Measurements from ENCODE around the gene KCNH2.
"Not testable (repeated sequence)": the region's sequence is repeated elsewhere in the genome, so short reads cannot be mapped to it uniquely, and the experiment has no call there.

The KCNH2 gene, protein sequence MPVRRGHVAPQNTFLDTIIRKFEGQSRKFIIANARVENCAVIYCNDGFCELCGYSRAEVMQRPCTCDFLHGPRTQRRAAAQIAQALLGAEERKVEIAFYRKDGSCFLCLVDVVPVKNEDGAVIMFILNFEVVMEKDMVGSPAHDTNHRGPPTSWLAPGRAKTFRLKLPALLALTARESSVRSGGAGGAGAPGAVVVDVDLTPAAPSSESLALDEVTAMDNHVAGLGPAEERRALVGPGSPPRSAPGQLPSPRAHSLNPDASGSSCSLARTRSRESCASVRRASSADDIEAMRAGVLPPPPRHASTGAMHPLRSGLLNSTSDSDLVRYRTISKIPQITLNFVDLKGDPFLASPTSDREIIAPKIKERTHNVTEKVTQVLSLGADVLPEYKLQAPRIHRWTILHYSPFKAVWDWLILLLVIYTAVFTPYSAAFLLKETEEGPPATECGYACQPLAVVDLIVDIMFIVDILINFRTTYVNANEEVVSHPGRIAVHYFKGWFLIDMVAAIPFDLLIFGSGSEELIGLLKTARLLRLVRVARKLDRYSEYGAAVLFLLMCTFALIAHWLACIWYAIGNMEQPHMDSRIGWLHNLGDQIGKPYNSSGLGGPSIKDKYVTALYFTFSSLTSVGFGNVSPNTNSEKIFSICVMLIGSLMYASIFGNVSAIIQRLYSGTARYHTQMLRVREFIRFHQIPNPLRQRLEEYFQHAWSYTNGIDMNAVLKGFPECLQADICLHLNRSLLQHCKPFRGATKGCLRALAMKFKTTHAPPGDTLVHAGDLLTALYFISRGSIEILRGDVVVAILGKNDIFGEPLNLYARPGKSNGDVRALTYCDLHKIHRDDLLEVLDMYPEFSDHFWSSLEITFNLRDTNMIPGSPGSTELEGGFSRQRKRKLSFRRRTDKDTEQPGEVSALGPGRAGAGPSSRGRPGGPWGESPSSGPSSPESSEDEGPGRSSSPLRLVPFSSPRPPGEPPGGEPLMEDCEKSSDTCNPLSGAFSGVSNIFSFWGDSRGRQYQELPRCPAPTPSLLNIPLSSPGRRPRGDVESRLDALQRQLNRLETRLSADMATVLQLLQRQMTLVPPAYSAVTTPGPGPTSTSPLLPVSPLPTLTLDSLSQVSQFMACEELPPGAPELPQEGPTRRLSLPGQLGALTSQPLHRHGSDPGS

GRCh38 chr7:150978126-150978789 is at the start of gene KCNH2:
Gene KCNH2 (minus strand): TSS chr7:150978321. CDS start chr7:150977913, 408 bp downstream.
- peak; percentile 92 for DNase-seq

DNA sequence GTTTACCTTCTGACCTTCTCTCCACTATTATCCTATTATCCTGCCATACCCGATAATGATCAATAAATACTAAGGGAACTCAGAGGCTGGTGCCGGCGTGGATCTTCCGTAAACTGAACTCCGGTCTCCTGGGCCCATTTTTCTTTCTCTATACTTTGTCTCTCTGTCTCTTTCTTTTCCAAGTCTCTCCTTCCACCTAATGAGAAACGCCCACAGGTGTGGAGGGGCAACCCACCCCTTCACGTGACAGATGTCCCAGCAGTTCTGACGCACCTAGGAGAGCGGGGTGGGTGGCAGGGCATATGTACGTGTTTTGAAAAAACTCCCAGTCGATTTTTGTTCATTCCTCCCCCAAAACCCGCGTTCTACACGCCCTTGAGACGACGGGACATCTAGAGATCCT is 49.6 kb upstream of the KCNH2 start:
- not testable (repeated sequence) for DNase-seq

GRCh38 chr7:151026771-151027727 is 48.9 kb upstream of the KCNH2 start:
- DNase-seq, result not testable (repeated sequence)

DNA sequence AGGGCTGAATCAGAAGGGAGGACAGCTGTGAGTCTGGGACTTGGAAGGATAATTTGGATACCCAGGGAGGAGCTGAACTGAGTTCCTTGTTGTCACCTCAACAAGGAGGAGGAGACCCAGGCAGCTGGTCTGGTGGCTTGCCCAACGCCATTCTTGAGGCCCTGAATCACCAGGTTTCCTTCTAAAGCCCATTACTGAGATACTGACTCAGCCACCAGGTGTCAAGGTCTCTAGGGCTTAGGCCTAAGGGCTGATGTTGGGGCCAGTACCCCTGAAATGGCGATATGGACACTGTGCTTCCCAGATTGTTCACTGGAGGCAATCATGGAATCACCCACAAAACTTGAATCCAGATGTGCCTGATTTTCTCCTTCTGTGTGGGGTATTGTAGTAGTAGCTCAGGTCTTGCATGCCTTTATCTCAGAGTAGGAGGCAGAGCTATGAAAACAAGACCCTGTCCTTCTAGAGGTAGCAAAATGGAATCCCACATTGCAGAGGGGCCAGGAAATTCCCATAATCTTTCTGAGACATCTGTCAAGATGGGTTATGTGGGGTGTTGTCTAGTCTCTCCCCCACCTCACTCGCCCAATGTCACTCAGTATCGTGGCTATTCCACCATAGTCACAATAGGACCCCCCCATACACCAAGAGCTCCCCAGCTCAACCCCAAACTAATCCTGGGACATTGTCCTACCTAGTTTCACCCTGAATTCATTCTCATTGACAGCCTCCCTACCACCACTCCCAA is 48.0 kb upstream of the KCNH2 start:
- no peak for DNase-seq

GRCh38 chr7:151024435-151025056 is 46.4 kb upstream of the KCNH2 start, which contains the start of gene ATG9B:
Gene ATG9B (minus strand): TSS chr7:151024494. CDS start chr7:151024423, 71 bp downstream.
- DNase-seq, result no peak

DNA sequence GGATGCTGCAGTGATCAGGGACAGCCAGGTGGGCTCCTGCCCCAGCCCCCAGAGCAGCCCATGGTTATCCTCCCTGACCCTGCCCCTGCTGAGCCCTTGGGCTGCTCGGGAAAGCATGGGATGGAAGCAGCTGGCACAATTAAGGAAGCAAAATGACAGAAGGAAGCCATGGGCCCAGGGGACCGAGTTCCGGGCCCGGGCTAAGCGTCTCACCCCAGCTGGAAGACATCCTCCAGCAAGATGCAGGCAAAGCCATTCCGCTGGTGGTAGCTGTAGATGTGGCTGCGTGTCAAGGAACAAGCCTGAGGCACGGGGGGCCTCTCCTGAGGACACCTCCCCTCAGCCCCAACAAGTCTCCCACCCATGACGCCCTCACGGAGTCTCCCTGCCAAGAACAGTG is 45.1 kb upstream of the KCNH2 start:
- DNase-seq, result no peak

- no peak for DNase-seq
Measured at GRCh38 chr7:151020231-151020630, 42.1 kb upstream of the KCNH2 start.

- DNase-seq, result no peak
Measured at GRCh38 chr7:151019130-151019447, 41.0 kb upstream of the KCNH2 start.

- peak; percentile 64 for DNase-seq
Measured at GRCh38 chr7:151018421-151019129, 40.5 kb upstream of the KCNH2 start.

- peak; percentile 63 for DNase-seq
Measured at GRCh38 chr7:151017953-151018420, 39.9 kb upstream of the KCNH2 start.

GRCh38 chr7:151017370-151017952 is 39.3 kb upstream of the KCNH2 start:
- DNase-seq, result no peak

- no peak for DNase-seq
Measured at GRCh38 chr7:151016942-151017341, 38.8 kb upstream of the KCNH2 start.

- DNase-seq, result no peak
Measured at GRCh38 chr7:151016505-151016904, 38.4 kb upstream of the KCNH2 start.

DNA sequence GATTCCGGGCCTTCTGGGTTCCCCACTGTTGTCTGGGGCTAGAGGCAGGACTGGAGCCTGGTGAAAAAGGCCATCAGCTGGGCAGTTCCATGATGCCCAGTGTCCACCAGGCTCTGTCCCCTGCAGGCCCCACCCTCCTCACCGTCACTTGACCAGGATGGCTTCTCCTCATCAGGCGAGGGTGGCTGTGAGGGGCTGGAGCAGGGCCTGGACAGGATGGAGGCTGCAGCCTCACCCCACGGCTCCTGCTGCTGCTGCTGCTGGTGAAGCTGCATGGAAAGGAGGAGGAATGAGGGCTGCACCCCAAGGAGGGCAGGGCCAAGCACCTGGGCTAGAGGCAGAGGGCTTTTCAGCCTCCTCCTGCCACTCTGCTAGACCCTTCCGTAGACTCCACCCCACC is 37.8 kb upstream of the KCNH2 start:
- DNase-seq, result no peak

DNA sequence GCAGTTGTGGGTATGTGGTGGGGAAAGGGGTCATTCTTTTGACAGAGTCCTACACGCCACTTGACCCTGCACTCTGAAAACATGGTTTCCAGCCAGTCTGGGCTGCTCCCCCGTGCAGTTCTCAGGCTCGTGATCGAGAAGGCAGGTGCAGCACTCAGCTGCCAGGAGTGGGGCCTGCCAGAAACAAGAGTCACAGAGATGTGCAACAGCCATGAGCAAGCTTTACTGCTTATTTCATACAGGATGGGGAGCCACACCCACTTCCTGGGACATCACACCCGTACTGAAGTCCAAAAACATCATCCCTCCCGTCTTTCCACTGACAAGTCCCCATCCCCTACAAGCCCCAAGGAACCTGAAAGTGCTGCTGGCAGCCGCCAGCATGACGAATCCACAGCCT is 36.8 kb upstream of the KCNH2 start:
- no peak for DNase-seq

GRCh38 chr7:151013733-151014497 is 35.8 kb upstream of the KCNH2 start:
- DNase-seq, result peak; percentile 60

DNA sequence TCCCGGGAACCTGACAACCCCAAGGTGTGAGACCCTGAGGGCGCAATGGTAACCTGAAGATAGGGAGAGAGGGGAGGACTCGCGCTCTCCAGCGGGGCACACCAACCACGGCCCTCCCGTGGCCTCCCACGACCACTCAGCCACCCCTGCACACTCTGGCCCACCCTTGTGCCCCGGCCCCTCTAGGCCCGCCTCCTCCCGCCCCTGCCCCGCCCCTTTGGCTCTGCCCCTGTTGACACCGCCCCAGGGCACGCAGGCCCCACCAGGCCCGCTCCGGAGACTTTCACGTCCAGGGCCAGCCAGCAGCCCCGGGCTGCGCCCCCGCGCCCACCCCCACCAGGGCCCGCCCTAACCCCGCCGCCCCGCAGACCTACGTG is 35.2 kb upstream of the KCNH2 start:
- DNase-seq, result no peak

GRCh38 chr7:151012911-151013347 is 34.8 kb upstream of the KCNH2 start:
- DNase-seq, result no peak

Measured in NCI-H1092 (cell line).